Mammary epithelial cell (primary cell): ENCODE data around the gene AGRP.

Source experiments
- EZH2 ChIP-seq: IDR thresholded peaks from 2 replicates; pipeline ENCODE4 v1.6.1; 2012; ENCODE audit warnings: low read length, inconsistent platforms, borderline replicate concordance
- TF ChIP-seq, protein P1 (sequence below), 2 donors: IDR thresholded peaks in 1 of 2; conservative IDR thresholded peaks in 1 of 2; 2 replicates each; pipeline ENCODE4 v1.5.1; 2011 to 2012; ENCODE audit warnings: inconsistent platforms in 2 of 2, low read length in 2 of 2, mild to moderate bottlenecking in 2 of 2, control low read depth in 1 of 2, low read depth in 1 of 2; ENCODE audit not compliant: insufficient read depth in 1 of 2; ENCODE audit errors: extremely low read depth in 1 of 2

DNA sequence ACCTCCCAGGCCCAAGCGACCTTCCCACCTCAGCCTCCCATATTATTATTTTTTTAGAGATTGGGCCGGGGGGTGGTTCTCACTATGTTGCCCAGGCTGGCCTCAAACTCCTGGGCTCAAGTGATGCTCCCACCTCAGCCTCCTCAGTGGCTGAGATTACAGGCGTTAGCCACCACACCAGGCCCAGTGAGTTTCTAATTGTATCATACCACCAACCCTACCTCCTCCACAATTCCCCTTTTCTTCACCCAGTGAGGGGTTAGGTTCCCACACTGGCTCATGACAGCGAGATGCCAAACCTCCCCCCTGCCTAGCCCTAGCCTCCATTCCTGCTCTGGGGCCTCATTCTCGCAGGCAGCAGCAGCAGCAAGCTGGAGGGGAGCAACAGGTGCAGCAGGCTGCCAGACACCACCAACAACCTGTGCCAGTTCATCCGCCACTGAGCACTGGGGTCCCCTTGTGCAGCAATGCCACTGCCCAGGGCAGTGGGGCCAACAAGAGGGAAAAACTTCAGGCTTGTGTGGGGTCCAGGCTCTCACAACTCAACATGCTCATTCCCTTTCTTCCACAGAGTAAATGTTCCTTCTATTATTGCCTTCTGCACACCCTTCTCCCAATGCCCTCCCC is 11.5 kb downstream of the AGRP start:
- TF ChIP-seq, protein P1, sequence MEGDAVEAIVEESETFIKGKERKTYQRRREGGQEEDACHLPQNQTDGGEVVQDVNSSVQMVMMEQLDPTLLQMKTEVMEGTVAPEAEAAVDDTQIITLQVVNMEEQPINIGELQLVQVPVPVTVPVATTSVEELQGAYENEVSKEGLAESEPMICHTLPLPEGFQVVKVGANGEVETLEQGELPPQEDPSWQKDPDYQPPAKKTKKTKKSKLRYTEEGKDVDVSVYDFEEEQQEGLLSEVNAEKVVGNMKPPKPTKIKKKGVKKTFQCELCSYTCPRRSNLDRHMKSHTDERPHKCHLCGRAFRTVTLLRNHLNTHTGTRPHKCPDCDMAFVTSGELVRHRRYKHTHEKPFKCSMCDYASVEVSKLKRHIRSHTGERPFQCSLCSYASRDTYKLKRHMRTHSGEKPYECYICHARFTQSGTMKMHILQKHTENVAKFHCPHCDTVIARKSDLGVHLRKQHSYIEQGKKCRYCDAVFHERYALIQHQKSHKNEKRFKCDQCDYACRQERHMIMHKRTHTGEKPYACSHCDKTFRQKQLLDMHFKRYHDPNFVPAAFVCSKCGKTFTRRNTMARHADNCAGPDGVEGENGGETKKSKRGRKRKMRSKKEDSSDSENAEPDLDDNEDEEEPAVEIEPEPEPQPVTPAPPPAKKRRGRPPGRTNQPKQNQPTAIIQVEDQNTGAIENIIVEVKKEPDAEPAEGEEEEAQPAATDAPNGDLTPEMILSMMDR (conservative IDR thresholded peaks at IDR 0.05 in 1 of 2, IDR thresholded peaks at IDR 0.05 in 1 of 2; ENCODE audit: extremely low read depth in 1 of 2, insufficient read depth in 1 of 2, low read depth in 1 of 2, low read length in 2 of 2), result no peak
- no peak for TF ChIP-seq EZH2
